A673 (cell line): ENCODE results near the gene STARD13. TPM values are rescaled to one million over a fixed set of nuclear protein-coding genes. Genes with fewer than 3 reads are reported as not detected.

ENCODE experiments used
- BruUV-seq: library from RNA; stranded (reverse); fragments of 400-500 nt; replicated peaks from 2 replicates; lab custom pipeline; 2021; lab: Mats Ljungman, UMichigan
- CTCF ChIA-PET: fragments of 300-600 bp; sonication (Branson Sonifier 250); formaldehyde crosslinking; loops from one replicate; lab custom pipeline; 2022; ENCODE audit warnings: antibody characterized with exemption; lab: Charles Lee
- POLR2A ChIA-PET: fragments of 300-600 bp; sonication (Branson Sonifier 250); formaldehyde crosslinking; loops from one replicate; lab custom pipeline; 2022; ENCODE audit warnings: antibody characterized with exemption; ENCODE audit not compliant: low non-redundant PET; lab: Charles Lee
- DNase-seq: peaks from one replicate; pipeline ENCODE4 v3.0.0-alpha.2; 2015; ENCODE audit warnings: low spot score
- H3K27ac ChIP-seq: fragments of 200-600 bp; sonication (generic); 2 replicates; pipeline ENCODE4 v1.5.1; 2016; ENCODE audit warnings: mixed run types, low read depth, mild to moderate bottlenecking, mixed read lengths, antibody characterized with exemption, low read length; ENCODE audit not compliant: poor library complexity, severe bottlenecking
- H3K27me3 ChIP-seq: fragments of 200-600 bp; sonication (generic); replicated peaks from 2 replicates; pipeline ENCODE4 v1.6.1; 2017; ENCODE audit warnings: mixed run types, low read depth, mild to moderate bottlenecking, mixed read lengths, antibody characterized with exemption, low read length; ENCODE audit not compliant: insufficient read depth, poor library complexity
- H3K36me3 ChIP-seq: fragments of 200-600 bp; sonication (generic); 2 replicates; pipeline ENCODE4 v1.6.1; 2016; ENCODE audit warnings: mixed run types, mild to moderate bottlenecking, mixed read lengths, antibody characterized with exemption, low read length; ENCODE audit not compliant: insufficient read depth, poor library complexity, severe bottlenecking
- H3K4me1 ChIP-seq: fragments of 200-600 bp; sonication (generic); 2 replicates; pipeline ENCODE4 v1.6.1; 2017; ENCODE audit warnings: mixed run types, mild to moderate bottlenecking, mixed read lengths, antibody characterized with exemption, low read length; ENCODE audit not compliant: insufficient read depth, poor library complexity, severe bottlenecking
- H3K4me3 ChIP-seq: fragments of 200-600 bp; sonication (generic); 2 replicates; pipeline ENCODE4 v1.5.1; 2016; ENCODE audit warnings: low read depth, mixed run types, mild to moderate bottlenecking, mixed read lengths, low read length; ENCODE audit not compliant: poor library complexity, severe bottlenecking
- H3K9me3 ChIP-seq: fragments of 200-600 bp; sonication (generic); 2 replicates; pipeline ENCODE4 v1.6.1; 2016; ENCODE audit warnings: mixed run types, low read depth, mild to moderate bottlenecking, mixed read lengths, antibody characterized with exemption, low read length; ENCODE audit not compliant: poor library complexity, severe bottlenecking
- EZH2 ChIP-seq: fragments of 200-600 bp; sonication (generic); IDR thresholded peaks from 2 replicates; pipeline ENCODE4 v1.6.1; 2017; ENCODE audit warnings: borderline replicate concordance, low read depth, mild to moderate bottlenecking, mixed read lengths, antibody characterized with exemption, low read length; ENCODE audit not compliant: poor library complexity, severe bottlenecking
- intact Hi-C: fragments of 100-400 bp; cut with micrococcal nuclease; formaldehyde crosslinking; loops from one replicate; pipeline ENCODE4 v1.10.0; 2022; ENCODE audit not compliant: unreplicated experiment
- total RNA-seq: library from RNA; stranded (reverse); gene quantifications from 2 replicates; pipeline ENCODE4 v1.2.3, GENCODE V29; 2021
- TF ChIP-seq, protein P1 (sequence below): fragments of 300-800, 200-600 bp; sonication (generic); conservative IDR thresholded peaks from 2 replicates; pipeline ENCODE4 v1.5.1; 2017; ENCODE audit warnings: low read depth, mild to moderate bottlenecking, antibody characterized with exemption, low read length, moderate library complexity, mixed read lengths

STARD13 gene
- total RNA-seq, 1 experiment from 2014 or later = 45.7 TPM

DNA sequence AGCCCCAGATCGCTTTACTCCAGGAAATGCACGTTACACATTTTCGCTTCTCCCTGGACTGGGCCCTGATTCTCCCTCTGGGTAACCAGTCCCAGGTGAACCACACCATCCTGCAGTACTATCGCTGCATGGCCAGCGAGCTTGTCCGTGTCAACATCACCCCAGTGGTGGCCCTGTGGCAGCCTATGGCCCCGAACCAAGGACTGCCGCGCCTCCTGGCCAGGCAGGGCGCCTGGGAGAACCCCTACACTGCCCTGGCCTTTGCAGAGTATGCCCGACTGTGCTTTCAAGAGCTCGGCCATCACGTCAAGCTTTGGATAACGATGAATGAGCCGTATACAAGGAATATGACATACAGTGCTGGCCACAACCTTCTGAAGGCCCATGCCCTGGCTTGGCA lies 224.7 kb downstream of the STARD13 start:
- Histone ChIP-seq H3K27ac (no peak overlapping the region), H3K27me3 (no peaks in the 10 kb centered on the region), H3K9me3 (no peaks in the 10 kb centered on the region), H3K36me3 (no peaks in the 10 kb centered on the region), H3K4me1 (peaks cover 35% of the 10 kb centered on the region), H3K4me3 (no peak overlapping the region)
- no TSS peak for BruUV-seq
- DNase-seq = no peak
- CTCF ChIA-PET = no interaction called here
- POLR2A ChIA-PET = no interaction called here
- no peak for TF ChIP-seq EZH2
- intact Hi-C loops = no loop called here

DNA sequence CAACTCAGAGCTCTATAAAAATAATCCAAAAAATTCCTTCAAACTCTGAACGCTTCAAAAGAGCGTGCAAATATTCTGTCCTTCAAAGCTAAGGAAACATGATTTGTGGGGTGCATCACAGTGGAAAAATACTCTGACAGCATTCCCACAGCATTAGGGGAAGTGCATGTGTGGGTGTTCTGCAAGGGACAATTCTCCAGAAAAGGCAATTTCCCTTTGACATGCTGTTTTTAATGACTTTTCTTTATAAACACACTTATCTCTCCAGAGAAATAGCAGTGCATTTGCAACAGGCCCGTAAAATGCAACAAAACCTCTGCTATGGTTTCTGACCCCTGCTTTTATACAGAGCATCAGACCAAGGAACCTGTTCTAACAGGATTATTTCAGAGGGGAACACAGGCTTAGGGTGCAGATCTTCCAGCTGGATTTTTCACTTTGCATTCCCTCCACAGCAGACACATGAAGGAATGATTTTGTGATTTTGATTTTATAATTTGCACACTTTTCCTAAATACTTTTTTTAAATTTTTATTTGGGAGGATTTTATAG lies 226.7 kb downstream of the STARD13 start:
- peak; percentile 75 for DNase-seq
- no peaks in the 10 kb centered on the region for H3K9me3 ChIP-seq
- H3K4me3 ChIP-seq = no peak overlapping the region
- peak overlapping the region; percentile 41 for H3K27ac ChIP-seq
- BruUV-seq = no TSS peak
- TF ChIP-seq, protein P1, sequence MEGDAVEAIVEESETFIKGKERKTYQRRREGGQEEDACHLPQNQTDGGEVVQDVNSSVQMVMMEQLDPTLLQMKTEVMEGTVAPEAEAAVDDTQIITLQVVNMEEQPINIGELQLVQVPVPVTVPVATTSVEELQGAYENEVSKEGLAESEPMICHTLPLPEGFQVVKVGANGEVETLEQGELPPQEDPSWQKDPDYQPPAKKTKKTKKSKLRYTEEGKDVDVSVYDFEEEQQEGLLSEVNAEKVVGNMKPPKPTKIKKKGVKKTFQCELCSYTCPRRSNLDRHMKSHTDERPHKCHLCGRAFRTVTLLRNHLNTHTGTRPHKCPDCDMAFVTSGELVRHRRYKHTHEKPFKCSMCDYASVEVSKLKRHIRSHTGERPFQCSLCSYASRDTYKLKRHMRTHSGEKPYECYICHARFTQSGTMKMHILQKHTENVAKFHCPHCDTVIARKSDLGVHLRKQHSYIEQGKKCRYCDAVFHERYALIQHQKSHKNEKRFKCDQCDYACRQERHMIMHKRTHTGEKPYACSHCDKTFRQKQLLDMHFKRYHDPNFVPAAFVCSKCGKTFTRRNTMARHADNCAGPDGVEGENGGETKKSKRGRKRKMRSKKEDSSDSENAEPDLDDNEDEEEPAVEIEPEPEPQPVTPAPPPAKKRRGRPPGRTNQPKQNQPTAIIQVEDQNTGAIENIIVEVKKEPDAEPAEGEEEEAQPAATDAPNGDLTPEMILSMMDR = no peak
- TF ChIP-seq EZH2 = no peak
- intact Hi-C loops = no loop called here
- H3K4me1 ChIP-seq = peaks cover 25% of the 10 kb centered on the region
- POLR2A ChIA-PET = no interaction called here
- no peaks in the 10 kb centered on the region for H3K36me3 ChIP-seq
- CTCF ChIA-PET = interaction anchor here (1.1 kb wide), 1 partner anchor 103 kb away, joined by 9 read pairs; no protein-coding TSS in a partner anchor
- no peaks in the 10 kb centered on the region for H3K27me3 ChIP-seq

DNA sequence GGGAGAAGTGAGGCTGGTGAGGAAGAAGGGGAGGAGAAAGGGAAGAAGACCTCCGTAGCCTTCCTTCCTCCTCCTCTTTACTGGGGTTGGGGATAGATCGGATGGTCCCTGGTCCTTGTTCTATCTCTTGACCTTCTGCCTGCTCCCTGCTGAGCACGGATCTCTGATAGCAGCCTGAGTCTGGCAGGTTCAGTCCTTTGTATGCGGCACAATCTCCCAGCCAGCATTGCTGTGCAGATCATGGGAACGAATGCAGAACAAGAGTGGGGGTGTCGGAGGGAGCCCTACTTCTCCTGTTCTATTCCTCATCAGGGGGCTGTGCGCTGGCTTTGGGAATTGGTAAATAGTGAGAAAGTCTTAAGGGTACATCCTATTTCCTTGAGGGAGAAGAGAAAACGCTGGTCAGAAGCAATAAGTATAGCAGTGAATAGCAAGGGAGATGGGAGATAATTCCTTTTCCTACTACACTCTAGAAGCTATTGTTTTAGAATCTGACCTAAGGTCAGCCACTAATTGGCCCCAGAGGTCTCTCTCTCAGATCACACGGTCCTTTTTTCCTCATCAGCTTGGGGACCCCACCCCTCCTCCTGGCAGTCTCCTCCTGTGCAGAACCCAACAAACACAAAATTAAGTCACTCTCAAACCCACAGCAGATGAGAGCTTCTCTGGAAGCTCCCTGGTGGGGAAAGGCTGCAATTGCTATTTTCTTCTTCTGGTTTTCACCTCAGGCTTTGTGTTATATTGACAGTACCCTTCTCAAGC lies 228.4 kb downstream of the STARD13 start:
- no peaks in the 10 kb centered on the region for H3K36me3 ChIP-seq
- CTCF ChIA-PET = interaction anchor here (0.9 kb wide), 1 partner anchor 407 kb away, joined by 3 read pairs; no protein-coding TSS in a partner anchor
- intact Hi-C loops = no loop called here
- H3K9me3 ChIP-seq = no peaks in the 10 kb centered on the region
- TF ChIP-seq, protein P1 = peak; percentile 61
- TF ChIP-seq EZH2 = no peak
- H3K4me1 ChIP-seq = peaks cover 29% of the 10 kb centered on the region
- H3K27ac ChIP-seq = no peak overlapping the region
- no TSS peak for BruUV-seq
- peak; percentile 68 for DNase-seq
- POLR2A ChIA-PET = interaction anchor here (0.7 kb wide), 1 partner anchor 471 kb away, joined by 3 read pairs; the partner anchor contains the start of gene PDS5B
- H3K27me3 ChIP-seq = no peaks in the 10 kb centered on the region
- H3K4me3 ChIP-seq = no peak overlapping the region
